GM04503 (cell line): ENCODE data around the gene KLHL26.
"Not testable (repeated sequence)": the region's sequence is repeated elsewhere in the genome, so short reads cannot be mapped to it uniquely, and the experiment has no call there.

Experiments
- DNase-seq: peaks from one replicate; pipeline ENCODE4 v3.0.0-alpha.2; 2012; ENCODE audit warnings: low read depth

Gene KLHL26, protein sequence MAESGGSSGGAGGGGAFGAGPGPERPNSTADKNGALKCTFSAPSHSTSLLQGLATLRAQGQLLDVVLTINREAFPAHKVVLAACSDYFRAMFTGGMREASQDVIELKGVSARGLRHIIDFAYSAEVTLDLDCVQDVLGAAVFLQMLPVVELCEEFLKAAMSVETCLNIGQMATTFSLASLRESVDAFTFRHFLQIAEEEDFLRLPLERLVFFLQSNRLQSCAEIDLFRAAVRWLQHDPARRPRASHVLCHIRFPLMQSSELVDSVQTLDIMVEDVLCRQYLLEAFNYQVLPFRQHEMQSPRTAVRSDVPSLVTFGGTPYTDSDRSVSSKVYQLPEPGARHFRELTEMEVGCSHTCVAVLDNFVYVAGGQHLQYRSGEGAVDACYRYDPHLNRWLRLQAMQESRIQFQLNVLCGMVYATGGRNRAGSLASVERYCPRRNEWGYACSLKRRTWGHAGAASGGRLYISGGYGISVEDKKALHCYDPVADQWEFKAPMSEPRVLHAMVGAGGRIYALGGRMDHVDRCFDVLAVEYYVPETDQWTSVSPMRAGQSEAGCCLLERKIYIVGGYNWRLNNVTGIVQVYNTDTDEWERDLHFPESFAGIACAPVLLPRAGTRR

DNA sequence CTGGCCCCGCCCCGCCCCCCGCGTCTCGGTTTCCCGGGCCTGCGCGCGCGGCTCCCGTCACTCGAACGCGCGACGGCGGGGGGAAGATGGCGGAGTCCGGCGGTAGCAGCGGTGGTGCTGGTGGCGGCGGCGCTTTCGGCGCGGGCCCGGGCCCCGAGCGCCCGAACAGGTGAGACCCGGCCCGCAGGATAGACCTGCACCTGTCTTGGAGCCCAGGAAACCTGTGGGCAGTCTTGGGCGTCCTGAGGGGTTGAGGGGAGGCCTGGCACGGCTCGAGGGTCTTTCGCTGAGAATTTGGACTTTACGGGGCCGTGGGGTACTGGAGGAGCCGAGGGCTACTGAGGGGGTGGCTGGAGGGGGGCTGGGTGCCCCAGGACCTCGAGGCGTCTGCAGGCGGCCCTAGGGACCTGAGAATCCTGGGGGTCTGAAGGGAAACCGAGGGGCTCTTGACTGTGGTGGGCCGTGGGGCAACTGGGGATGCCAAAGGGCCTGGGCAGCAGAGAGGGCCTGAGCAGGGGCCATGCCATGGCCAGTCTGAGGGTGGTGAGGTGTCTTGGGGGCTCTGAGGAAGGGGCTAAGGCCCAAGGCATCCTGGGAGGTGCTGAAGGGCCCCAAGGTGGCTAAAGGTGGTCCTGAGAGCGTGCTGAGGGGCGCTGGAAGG lies at the start of gene KLHL26:
TSS of gene KLHL26 (plus strand) at position 60 of the 661 bp plus-strand sequence. CDS start at position 87, 27 bp downstream.
- DNase-seq: no peak

DNA sequence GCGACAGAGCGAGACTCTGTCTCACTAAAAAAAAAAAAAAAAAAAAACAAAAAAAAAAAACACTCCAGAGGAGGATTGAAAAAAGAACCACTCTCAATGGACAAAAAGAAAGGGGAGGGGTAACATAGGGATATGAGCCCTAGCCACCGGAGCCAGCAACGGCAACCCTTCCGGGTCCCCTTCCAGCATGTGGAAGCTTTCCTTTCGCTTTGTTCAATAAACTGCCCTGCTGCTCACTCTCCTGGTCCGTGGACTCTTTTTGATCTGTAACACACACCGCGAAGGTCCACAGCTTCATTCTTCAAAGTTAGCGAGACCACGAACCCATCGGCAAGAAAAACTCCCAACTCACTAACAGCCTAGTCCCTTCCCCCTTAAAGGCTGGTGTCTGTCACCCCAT lies 49.3 kb upstream of the KLHL26 start:
- no peak for DNase-seq

DNA sequence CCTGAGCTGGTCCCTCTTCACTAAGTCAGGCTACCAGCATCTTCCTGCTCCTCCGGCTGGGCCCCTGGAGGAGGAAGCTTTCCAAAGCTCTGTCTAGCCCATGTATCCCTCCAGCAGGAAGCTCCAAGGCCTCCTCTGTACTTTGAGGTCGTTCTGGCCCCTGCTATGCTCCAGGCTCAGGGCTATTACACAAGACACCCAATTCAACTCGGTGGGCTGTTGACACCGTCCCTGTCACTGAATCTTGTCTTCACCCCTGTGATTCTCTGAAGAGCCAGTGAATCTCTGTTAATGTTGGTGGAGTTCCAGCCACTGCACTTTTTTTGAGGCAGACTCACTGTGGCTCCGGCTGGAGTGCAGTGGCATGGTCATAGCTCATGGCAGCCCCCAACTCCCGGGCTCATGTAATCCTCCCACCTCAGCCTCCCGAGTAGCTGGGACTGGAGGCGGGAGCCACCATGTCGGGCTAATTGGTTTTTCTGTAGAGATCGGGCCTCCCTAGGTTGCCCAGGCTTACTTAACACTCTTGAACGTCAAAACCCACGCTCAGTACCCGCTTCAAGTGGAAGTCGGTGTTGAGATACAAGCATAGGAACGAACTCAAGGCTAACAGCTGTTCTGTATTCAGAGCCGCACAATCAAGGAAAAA lies 48.7 kb upstream of the KLHL26 start:
- no peak for DNase-seq

DNA sequence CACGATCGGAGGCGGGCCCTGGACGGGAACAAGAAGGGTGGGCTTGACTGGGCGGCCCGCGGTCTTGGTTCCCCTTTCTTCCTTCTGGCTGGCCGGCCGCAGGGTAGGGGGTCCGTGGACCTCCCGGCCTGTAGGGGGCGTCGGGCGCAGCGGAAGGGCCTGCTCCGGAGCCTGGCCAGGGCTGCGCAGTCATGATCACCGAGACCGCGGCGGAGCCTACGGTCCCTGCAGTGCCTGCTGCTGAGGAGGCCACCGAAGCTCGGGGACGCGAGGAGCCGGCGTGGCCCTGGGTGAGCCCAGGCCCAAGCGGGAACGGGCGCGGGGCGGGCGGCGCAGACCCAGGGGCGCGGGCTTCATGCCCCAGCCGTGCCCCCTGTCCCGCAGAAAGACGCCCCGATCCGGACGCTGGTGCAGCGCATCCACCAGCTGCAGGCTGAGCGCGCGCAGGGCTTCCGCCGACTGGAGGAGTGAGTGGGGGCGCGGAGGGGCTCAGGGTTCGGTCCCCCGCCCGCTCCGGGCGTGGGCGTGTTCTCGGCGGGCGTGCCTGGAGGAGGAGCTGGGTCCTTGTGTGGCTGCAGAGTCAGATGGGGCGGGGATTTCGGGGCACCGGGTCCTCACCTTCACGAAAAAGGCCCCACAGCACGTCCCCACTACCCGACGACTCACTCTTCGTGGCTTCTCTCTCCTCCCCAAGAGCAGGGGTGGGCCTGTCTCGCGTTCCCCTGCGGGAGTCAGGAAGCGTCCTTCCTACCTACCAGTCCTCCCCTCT lies 48.0 kb upstream of the KLHL26 start, which contains the start of gene REX1BD:
TSS of gene REX1BD (plus strand) at position 188 of the 769 bp plus-strand sequence. CDS start at position 192, 4 bp downstream.
- no peak for DNase-seq

DNA sequence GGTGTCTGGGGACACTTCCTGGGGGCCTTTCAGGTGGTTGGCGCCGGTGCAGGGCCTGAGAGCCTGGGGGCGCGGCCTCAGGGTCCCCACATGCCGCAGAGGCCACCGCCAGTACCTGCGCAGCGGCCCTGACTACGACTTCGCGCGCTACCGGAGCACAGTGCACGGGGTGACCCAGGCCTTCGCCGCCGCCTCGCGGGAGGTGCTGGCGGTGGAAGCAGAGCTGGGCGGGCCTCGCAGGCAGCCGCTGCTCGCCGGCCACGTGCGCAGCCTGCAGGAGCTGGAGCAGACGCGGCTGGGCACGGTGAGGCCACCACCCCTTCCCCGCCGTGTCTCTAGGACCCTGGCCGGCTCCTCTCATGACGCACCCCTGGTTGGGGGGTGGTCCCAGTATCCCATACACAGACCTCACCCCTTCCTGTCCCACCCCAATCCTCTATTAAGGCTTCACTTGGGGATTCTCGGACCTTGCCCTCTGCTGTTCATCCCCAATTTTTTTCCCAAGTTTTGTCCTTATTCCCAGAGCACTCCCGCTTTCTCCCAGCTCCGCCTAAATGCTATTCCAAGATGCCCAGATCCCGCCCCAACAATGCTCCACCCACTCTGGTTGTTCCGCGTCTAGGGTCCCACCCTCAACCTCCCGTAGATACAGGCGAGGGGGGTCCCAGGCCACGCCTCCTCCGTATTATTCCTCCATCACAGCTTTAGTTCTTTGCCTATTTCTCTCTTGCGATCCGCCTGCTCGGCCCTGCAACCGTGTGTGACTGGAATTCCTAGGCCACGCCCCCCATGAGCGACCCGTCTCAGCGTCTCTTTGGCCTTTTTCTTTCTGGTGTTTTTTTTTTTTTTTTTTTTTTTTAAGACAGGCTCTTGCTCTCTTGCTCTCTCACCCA lies 47.2 kb upstream of the KLHL26 start:
- DNase-seq: no peak

DNA sequence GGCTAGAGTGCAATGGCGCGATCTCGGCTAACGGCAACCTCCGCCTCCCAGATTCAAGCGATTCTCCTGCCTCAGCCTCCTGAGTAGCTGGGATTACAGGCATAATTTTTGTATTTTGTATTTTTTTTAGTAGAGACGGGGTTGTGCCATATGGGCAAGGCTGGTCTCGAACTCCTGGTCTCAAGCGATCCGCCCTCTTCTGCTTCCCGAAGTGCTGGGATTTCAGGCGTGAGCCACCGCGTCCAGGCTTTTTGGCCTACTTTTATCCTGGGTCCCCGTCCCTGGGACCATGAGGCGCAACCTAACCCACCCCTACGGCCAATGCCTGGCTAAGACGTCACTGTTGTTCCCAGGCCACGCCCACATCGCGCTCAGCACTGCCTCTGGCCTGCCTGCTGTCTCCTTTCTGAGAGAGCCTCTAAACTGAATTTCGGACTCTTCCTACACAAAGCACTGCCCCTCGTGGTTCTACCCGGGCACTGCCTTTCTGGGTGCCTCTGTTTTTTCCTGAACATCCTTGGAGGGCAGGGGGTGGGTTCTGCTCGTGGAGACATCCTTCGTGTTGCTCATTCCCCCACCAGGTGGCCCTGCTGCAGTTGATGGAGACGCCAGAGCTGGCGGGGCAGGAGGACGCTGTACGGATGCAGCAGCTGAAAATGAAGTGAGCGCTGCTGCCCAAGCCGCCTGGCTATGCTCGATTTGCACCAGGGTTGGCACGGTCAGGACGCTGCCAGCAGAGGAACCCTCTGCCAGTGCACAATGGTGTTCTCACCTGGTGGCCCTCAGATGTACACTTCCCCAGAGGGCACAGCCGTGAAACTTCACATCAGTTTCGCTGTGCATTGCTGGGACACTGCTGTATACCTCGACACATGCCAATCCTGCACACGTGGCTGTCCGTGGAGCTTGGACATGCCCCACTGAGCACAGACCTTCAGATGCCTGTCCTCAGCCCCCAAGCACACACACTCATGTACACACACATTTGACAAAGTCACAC lies 46.3 kb upstream of the KLHL26 start:
- DNase-seq: no peak

DNA sequence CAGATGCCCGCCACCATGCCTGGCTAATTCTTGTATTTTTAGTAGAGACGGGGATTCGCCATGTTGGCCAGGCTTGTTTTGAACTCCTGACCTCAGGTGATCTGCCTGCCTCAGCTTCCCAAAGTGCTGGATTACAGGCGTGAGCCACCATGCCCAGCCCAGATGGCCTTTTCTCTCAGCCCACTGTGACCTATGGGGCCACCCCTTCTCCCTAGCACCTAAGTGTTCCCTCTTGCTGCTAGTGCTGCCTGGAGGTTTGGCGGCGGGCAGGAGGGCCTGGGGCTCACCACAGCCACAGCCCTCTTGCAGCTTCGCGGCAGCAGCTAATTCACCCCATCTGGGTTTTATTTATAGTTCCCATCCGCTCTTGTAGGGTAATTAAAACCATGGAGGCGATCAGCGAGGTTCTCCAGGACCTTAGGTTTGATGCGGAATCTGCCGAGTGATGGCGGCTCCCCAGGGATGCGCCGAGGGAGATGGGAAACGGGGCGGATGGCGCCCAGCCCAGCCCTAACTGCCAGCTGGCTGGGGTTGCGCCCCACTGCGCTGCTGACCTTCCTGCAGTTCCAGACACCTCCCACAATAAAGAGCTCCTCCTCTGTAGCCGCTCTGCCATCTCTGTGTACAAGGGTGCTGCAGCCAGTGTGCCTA lies 45.0 kb upstream of the KLHL26 start:
- no peak for DNase-seq

DNA sequence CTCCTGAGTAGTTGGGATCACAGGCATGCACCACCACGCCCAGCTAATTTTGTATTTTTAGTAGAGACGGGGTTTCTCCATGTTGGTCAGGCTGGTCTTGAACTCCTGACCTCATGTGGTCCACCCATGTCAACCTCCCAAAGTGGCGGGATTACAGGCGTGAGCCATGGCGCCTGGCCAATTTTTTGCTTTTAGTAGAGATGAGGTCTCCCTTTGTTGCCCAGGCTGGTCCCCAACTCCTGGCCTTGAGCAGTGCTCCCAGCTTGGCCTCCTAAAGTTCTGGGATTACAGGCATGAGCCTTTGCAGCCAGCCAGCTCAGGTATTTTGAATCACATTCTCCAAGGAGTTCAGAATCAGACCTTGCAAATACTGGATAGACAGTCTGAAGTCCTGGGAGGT lies 44.1 kb upstream of the KLHL26 start:
- not testable (repeated sequence) for DNase-seq

DNA sequence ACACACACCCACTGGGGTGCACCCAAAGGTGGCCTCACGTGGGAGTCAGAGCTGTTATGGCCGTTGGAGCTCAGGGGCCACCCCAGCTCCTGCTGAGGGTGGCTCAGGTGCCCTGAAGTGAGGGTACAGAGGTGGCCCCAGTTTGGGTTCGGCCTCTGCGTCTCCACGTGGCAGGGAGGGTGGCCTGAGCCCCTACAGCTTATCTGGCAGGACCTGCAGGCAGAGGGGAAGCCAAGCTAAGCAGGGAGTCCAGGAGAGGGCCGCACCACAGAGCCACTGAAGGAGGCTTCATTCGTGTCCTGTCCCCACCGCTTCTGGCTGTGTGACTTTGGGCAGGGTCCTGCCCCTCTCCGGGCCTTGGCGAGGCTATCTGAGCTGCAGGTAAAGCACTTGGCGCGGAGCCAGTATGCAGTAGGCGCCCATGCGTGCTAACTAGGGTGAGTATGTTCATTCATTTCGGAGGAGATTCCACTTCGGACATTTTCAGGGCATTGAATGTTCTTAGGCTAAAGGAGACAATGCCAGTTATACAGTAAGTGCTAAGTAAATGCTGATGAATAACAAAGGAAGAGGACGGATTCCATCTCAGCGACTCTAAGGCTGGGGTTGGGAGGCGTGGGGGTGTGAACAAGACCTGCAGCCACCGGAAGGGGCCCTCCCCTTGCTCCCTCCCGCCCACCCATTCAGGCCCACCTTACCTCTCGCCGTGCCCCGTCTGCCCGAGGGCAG lies 43.3 kb upstream of the KLHL26 start:
- DNase-seq: no peak

DNA sequence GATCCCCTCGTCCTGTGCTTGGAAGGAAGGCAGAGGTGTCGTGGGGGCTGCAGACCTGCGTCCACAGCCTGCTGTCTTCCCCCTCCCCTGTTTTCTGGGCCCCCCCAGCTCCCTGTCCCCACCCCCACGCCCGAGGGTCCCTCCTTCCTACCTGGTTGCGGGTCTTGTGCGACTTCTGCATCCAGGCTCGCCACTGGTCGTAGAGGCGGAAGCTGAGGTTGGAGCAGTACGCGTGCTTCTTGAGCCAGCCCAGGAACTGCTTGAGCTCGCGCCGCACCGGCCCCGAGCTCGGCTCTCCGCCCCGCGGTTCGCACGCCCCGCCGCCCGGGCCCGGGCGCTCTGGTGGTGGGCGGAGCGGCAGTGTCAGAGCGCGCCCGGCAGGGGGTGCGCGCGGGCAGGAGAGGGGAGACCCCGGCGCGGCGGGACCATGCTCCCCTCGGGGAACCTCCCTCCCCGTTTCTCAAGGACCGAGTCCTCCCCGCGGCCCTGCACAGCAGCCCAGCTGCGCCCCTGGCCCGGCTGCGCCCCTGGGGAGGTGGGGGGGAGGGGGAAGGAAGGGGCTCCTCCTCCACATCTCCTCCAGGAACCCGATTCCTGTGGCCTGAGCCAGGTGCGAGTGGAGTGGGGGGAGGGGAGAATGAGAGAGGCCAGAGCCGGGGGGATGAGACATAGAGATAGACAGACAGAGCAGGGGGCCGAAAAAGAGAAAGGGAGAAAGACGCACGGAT lies 42.6 kb upstream of the KLHL26 start:
- DNase-seq: no peak

DNA sequence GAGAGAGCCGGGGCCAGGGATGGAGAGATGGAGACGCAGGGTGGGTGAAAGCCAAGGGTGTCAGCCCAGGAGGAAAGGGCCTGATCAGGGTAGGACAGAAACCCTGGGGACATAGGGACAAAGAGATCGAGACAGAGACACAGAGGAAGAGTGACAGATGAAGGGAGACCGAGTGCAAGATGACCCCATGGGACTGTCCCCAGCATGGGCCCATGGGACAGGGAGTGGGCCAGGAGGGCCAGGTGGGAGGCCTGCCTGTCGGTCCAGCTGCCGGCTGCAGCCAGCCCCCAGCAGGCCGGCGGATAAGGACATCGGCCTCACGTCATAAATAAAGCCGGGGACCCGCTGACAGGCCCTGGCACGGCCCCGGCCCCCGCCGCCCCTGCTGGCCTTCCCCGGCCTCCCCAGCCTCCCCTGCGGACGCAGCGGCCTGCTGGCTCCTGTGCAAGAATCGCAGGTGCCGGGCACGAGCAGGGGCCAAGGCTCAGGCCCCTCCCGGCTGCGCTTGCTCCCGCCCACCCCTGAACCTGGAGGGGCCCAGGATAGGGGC lies 41.9 kb upstream of the KLHL26 start:
- DNase-seq: no peak

DNA sequence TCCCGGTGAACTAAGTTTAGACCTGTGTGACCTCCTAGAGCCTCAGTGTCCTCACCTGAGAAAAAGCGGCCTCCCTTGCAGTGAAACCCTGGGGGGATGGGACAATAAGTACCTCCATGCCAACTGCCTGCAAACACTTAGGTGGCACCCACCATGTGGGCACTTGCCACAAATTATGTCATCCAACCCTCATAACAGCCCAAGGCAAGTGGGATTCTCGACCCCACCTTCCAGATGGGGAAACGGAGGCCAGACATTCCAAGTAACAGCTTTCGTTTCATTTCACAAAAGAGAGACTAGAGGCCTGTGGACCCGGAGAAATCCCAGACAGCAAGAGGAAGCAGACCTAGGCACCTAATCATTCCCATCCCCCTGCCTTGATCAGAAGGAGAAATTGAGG lies 41.4 kb upstream of the KLHL26 start:
- no peak for DNase-seq

DNA sequence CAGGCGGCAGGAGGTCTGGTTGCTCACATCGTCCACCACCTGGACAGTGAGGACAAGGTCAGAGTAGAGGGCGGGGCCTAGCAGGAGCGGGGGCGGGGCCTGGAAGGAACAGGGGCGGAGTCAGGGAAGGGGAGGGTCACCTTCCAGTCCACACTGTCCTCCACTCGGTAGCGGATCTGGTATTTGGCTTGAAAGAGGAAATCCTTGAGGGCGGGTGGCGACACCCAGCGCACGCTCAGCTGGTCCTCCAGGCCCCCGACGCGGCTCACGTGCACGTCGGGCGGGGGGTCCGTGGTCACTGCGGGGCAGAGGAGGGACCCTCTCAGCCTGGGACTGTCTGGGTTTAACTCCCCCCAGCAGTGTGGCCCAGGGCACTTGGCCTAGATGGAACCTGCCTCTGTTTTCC lies 40.1 kb upstream of the KLHL26 start:
- DNase-seq: no peak

DNA sequence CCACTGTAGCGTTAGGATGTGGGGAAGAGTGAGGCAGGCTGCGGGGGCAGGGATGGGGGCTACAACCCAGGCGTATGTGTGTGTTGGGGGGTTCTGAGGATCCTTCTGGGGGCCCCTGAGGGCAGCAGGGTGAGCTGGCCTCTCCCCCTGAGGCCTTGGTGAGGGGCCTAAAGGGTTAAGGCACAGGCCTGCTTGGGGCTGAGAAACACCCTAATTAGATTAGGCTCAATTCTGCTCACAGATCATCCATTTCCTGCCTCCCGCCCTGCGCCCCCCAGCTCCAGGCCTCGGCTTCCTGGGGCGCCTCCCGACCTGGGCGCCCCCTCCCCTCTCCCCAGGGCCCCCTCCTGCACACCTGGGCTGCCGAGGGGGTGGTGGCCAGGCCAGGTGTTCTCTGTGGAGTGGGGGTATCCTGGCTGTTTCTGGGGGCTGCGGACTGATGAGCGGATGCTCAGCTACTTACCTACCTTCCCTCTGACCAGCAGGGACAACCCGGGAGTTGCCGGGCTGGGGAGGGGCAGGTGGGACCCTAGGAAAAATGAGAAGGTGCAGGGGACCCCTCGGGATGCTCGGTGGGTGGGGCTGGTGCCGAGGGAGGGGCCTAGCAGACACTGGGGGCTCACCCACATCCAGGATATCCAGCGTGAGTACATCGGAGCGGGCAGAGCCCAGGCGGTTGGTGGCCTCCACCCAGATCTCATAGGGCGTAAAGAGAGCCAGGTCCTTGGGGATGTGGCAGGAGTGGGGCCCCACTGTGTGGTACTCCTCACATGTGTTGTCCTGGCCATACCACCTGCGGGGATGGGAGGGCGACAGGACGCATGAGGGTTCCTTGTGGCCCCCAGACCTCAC lies 38.8 kb upstream of the KLHL26 start:
- no peak for DNase-seq

DNA sequence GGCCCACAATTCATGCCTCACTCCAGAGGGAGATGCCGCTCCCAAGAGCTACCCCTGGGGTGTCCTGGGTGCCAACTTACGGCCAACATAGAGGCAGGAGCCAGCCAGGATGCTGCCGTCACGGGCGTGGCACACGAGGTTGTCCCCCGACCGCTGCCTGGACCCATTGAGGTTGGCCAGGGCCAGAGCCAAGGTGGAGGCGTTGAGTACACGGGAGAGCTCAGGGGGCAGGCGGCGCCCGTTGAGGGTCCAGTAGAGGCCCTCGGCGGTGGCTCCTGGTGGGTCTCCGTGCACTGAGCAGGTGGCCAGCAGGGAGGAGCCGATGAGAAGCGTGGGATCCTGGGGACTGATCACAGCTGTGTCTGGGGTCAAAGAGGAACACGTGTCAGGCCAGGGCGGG lies 37.3 kb upstream of the KLHL26 start:
- no peak for DNase-seq

DNA sequence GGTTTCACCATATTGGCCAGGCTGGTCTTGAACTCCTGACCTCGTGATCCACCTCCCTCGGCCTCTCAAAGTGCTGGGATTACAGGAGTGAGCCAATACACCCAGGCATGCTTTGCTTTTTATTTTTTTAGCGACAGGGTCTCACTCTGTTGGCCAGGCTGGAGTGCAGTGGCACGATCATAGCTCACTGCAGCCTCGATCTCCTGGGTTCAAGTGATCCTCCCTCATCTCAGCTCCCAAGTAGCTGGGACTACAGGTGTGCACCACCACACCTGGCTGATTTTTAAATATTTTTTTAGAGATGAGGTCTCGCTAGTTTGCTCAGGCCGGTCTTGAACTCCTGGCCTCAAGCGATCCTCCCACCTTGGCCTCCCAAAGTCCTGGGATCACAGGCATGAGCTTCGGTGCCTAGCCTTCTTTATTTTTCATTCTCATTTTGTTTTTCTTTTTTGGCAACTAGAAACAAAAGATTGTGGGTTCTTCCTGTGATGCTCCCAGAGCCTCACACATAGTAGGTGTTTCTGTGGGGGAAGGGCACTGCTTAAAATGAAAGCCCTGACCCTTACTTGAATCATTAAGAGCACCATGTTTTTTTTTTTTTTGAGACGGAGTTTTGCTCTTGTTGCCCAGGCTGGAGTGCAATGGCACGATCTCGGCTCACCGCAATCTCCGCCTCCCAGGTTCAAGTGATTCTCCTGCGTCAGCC lies 36.0 kb upstream of the KLHL26 start:
- not testable (repeated sequence) for DNase-seq
